Measurements from ENCODE around the gene ZNF747.
A peak's percentile ranks its signal among the peaks of the same experiment; 100 is the strongest.

ZNF747 gene

GRCh38 chr16:30534368-30535105, at the start of gene ZNF747:
Gene ZNF747 (minus strand): TSS chr16:30534858. CDS start chr16:30534679, 179 bp downstream.
- peak; percentile 87 for DNase-seq (ENCODE audit: low read depth)

- DNase-seq (ENCODE audit: low read depth) = no peak
These were observed 48.1 kb upstream of the ZNF747 start for GRCh38 chr16:30582611-30583340.

GRCh38 chr16:30581457-30581856, 46.8 kb upstream of the ZNF747 start:
- no peak for DNase-seq (ENCODE audit: low read depth)

- DNase-seq (ENCODE audit: low read depth) = no peak
These were observed 40.0 kb upstream of the ZNF747 start for GRCh38 chr16:30574678-30575077.

- DNase-seq (ENCODE audit: low read depth) = peak; percentile 86
These were observed 37.0 kb upstream of the ZNF747 start, which contains the start of gene ZNF688 for GRCh38 chr16:30571445-30572322. Gene ZNF688 (minus strand): TSS chr16:30571714. CDS start chr16:30571629, 85 bp downstream.

GRCh38 chr16:30570636-30571444, 36.2 kb upstream of the ZNF747 start:
- DNase-seq (ENCODE audit: low read depth) = no peak

GRCh38 chr16:30569746-30570635, 35.3 kb upstream of the ZNF747 start:
- no peak for DNase-seq (ENCODE audit: low read depth)

- DNase-seq (ENCODE audit: low read depth) = no peak
These were observed 34.6 kb upstream of the ZNF747 start for GRCh38 chr16:30569281-30569680.

GRCh38 chr16:30567991-30568638, 33.5 kb upstream of the ZNF747 start:
- no peak for DNase-seq (ENCODE audit: low read depth)

- peak; percentile 65 for DNase-seq (ENCODE audit: low read depth)
These were observed 32.7 kb upstream of the ZNF747 start for GRCh38 chr16:30567160-30567990.

- DNase-seq (ENCODE audit: low read depth) = no peak
These were observed 31.9 kb upstream of the ZNF747 start for GRCh38 chr16:30566531-30566930.

GRCh38 chr16:30565984-30566383, 31.3 kb upstream of the ZNF747 start:
- no peak for DNase-seq (ENCODE audit: low read depth)

GRCh38 chr16:30565526-30565925, 30.9 kb upstream of the ZNF747 start:
- no peak for DNase-seq (ENCODE audit: low read depth)

- no peak for DNase-seq (ENCODE audit: low read depth)
These were observed 27.4 kb upstream of the ZNF747 start for GRCh38 chr16:30562021-30562420.

GRCh38 chr16:30561089-30561816, 26.6 kb upstream of the ZNF747 start:
- DNase-seq (ENCODE audit: low read depth) = no peak

- no peak for DNase-seq (ENCODE audit: low read depth)
These were observed 25.0 kb upstream of the ZNF747 start for GRCh38 chr16:30559690-30560089.

GRCh38 chr16:30558789-30559377, 24.2 kb upstream of the ZNF747 start:
- no peak for DNase-seq (ENCODE audit: low read depth)

All from activated T-helper 9 cell treated with anti-CD3 and anti-CD28 coated beads, Interleukin-2, amount 50 U/mL, for 16 hours (primary cell).